ENCODE data around the gene TXK.

TXK gene

DNA sequence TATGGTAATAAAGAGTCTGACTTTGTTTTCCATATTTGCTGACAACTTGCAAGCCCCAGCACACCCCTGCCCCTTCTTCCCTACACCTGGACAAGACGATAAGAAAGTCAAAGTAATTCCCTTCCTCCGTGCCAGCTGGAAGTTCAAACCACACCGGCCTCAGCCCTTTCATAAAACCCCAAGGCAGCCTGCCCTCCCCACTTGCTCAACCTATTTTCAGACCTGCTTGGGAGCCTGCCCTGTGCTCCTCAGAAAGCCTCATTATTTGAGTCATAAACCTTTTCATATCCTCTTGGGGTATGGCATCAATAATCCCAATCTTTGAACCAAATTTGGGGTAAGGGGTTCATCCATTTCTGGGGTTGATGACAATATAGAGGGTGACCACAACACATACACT is 88.0 kb downstream of the TXK start:
- no peak for DNase-seq

DNA sequence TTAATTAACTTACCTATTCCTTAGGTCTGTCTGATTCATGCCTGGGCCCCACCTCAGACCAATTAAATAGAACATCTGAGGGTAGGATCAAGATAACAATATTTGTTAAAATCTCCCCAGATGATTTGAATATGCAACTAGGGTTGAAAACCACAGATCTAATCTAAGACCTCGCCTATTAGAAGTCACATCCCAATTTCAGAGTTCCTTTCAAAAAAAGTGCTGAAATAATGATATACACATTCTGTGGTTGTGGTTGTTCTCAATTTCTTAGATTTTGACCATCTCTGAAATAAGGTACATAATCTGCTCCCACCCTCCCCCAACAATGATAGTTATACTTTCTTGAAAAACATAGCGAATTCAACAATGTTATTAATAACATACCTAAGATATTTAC is 89.8 kb downstream of the TXK start:
- no peak for DNase-seq

DNA sequence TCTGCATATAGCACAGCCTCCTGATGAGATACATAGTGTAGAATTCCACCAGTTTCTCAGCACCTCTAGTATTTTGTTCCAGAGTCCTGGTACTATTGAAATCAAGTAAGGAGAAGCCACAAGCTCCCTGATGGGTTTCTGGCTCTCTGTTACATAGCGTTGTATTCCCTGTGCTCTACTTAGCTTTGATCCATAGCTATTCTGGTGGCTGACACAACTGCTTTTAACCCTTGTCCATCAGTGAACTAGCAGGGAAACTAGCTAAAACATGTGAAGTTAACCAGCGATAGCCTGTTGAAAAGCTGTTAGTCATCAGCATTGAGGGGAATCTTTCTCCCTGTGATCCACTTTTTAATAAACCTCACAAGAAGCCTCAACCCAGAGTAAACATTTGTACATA is 90.5 kb downstream of the TXK start:
- no peak for DNase-seq

DNA sequence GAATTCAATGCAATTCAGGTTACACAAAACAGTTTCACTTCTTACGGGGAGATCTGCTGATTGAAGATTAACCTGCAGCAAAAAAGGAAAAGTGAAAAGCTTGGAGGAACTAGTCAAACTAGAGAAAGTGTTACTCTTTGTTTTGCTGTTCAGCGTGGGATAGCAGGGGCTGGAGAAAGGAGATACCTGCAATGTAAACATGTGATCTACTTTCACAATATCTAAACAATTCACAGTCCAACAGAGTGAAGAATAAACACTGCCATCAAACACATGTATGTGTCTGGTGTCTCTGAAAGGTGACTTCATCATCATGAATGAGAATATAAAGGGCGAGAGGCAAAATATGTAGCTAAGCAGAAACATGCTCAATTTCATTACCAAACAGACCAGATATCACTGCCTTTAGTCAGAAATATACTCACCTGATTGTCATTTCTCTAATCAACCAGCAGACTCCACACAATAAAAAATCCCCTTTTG is 91.0 kb downstream of the TXK start:
- no peak for DNase-seq

DNA sequence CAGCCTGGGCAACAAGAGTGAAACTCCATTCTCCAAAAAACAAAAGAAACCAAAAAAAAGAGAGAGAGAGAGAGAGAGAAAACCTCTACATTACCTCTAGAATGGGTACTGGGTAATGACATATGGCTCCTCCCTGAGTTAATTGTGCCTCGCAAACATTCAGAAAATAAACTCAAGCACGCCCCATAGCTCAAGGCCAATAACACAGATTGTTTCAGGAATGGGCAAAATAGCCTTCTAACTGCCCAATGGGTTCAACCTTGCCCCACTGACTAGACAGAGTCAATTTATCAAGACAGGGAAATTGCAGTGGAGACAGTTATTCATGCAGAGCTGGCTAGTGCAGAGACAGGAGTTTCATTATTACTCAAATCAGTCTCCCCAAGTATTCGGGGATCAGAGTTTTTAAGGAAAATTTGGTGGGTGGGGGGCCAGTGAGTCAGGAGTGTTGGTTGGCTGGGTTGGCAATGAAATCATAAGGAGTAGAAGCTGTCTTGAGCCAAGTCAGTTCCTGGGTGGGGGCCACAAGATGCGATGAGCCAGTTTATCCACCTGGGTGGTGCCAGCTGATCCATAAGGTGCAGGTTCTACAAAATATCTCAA is 92.4 kb downstream of the TXK start:
- DNase-seq, result no peak

DNA sequence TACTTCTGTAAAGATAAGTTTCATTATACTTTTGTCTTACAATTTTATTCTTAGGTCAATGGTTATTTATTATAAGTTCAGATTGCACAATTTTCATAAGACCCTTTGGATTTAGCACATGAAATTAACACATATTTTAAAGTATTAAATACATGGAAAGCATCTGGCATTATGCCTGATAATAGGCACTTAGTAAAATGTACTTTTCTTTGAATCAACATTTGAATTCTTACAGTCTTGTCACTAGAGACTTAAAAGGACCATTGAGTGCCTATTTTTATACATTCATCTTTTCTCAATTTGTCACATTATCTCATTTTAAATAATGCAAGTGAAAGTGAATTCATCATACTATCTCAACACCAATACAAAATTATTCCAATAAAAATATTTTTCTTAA is 94.5 kb downstream of the TXK start:
- no peak for DNase-seq

DNA sequence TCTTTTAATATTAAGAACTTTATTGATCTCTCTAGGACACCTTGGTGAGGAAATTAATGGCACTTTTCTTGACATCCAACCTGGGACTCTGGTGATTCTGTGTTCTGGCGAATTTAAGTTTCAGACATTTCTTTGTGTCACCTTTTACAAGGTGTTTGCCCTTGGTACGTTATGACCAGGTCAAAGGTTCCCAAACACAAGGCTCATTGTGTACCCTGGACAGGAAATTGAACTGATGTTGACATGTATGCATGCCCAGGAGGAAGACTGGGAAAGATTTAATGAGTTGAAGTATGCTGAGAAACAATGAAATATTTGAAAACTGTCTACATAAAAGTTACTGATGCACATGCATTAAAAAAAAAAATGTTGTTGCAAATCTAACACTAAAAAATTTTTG is 95.4 kb downstream of the TXK start:
- DNase-seq, result no peak

DNA sequence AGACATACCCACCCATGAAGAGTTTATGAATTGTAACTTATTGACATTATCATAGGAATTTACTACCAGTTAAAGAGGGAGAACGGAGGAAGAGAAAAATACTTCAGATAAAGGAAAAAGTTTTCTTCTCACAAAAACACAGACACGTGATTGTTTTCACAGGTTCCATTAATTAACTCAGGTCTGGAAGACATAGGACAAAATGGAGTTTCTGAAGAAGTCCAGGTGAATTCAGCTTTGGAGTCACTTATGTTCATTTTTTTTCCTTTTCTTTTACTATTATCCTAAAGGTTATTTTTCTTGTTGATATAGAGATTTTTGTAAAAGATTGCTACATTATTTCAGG is 97.0 kb downstream of the TXK start:
- no peak for DNase-seq

DNA sequence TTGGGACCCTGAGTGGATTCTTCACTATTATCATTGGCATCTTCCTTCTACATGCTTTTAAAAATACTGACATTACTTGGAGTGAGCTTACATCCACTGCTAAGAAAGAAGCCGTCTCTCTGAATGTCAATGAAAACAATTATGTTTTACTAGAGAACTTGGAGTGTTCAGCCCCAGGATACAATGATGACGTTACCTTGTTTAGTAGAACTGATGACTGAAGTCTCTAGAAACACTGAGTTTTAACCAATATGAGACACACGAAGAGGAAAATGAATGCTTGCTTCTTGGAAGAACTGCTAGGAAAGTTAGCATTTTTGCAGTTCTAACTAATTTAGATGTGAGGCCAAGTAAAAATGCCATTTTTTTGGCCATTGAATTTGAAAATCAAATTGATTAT is 98.1 kb downstream of the TXK start:
- DNase-seq, result no peak

DNA sequence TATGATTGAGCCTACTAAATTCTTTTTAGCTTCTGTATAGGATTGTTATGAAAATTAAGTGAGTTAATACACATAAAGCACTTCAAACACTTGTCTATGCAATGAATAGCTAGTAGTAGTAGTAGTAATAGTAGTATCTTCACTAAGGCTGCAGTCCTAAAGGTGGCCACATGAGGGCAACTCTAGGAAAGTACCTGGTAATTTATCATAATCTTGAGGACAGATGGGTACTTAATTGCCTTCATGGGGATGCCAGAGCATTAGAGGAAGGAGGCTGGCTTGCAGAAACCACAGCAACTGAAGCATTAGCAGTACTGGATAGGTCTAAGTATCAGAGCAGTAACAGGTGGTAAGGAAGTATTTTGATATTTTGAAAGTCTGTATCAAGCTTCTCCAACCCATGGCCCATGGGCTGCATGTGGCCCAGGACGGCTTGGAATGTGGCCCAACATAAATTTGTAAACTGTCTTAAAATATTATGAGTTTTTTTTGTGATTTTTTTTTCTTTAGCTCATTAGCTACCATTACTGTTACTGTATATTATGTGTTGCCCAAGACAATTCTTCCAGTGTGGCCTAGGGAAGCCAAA is 100.1 kb downstream of the TXK start:
- no peak for DNase-seq

DNA sequence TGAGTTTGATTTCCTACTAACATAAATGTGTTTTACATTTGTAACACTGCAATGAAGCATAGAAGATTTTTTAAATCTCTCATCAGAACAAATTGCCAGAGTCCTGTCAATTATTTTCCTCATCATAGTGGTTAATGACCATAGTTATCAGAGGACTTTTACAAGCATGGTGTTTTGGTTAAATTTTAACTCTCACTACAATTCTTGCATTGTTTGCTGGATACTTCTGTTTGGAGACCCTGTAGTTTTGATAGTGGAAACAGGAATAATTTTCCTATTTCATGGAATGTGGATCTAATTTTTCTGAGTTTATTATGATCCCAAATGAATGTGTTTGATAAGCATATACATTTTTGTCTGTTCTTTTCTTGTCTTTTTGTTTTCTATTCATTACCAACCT is 100.6 kb downstream of the TXK start:
- DNase-seq, result no peak

DNA sequence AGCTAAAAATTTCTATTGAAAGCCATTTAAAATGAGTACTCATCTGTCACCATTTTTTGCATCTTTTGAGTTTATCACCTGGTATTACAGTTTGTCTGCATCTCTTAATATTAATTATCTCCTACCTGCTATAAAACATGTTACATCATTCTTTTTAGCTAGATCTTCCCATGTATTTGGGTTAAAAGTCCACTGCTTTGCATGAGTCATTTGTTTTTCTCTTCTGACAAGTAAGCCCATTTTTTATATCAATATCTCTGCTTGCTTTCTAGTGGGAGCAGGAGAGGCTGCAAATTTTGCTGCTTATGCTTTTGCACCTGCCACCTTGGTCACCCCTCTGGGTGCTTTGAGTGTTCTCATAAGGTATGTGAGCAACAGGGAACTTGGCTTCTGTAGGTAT is 101.3 kb downstream of the TXK start:
- DNase-seq, result no peak

DNA sequence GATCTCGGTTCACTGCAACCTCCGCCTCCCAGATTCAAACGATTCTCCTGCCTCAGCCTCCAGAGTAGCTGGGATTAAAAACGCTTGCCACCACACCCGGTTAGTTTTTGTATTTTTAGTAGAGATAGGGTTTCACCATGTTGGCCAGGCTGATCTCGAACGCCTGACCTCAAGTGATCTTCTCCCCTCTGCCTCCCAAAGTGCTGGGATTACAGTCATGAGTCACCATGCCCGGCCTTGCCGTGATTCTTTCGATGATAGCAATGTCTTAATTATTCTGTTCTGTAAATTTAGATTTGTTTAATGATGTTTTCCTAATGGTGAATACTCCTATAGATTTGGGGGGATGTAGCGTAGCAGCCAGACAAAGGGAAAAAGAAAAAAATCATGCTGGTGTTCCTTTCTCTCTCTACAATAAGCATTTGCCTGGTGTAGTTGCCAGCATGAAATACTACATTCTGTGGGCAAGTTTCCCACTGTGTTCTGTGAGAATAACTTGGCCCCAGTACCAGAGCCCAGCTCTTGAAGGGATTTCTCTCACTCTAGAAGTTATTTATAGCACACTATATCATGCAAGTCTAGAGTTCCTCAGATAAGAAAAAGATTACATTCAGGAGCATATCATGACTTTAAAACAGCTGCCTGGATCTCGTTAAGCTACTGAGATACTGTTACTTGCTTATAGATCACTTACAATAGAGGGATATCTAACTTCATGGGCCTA is 102.1 kb downstream of the TXK start:
- no peak for DNase-seq

DNA sequence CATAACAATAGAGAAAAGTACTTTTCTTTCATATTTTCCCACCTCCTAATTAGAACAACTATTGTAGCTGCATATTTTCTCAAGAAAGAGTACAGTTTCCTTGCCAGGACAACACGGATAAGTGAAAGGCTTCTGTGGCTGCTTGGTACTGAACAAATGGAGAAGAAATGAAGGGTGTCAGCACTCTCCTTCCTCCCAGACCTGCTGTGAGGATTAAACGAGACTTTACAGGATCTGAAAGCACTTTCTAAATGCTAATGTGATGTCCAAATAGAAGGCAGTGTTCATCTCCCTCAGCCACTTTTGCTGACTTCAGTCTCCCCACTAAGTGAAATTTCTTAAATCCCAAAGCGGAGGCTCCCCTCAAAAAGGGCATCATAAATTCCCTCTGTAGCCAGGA is 103.6 kb downstream of the TXK start:
- no peak for DNase-seq

DNA sequence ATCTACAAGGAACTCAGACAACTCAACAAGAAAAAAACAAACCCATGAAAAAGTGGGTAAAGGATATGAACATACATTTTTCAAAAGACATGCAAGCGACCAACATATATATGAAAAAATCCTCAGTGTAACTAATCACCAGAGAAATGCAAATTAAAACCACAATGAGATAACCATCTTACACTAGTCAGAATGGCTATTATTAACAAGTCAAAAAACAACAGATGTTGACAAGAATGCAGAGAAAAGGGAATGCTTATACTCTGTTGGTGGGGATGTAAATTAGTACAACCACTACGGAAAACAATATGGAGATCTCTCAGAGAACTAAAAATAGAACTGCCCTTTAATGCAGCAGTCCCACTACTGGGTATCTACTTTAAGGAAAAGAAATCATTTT is 105.4 kb downstream of the TXK start:
- no peak for DNase-seq

DNA sequence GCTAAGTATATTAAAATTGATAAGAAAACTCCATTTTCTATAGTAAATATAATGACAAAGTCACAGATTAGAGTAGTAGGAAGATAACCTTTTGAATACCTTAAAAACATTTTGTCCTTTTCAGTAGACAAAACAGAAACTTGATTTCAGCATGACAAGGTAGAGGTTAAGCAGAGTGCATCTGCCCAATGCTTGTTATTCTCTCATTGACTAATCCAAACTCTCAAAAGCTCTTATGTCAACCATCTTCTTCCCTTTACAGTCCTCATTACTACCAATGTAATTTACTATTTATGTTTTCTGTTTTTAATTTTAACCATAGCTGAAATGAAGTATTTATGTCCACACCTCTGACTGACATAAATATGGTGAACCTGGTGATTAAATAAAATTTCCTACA is 106.4 kb downstream of the TXK start:
- DNase-seq, result no peak

DNA sequence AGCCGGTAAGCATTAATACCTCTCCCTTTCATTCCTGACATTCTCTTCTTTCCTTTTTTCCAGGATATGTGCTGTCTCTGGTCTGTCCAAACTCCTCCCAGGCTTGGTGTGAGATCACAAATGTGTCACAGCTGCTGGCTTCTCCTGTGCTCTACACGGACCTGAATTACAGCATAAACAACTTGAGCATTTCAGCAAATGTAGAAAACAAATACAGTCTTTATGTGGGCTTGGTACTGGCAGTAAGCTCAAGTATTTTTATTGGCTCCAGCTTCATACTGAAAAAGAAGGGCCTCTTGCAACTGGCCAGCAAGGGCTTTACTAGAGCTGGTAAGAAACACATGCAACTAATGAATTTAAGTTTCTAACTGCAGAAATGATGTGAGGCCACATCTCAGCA is 109.0 kb downstream of the TXK start:
- no peak for DNase-seq

DNA sequence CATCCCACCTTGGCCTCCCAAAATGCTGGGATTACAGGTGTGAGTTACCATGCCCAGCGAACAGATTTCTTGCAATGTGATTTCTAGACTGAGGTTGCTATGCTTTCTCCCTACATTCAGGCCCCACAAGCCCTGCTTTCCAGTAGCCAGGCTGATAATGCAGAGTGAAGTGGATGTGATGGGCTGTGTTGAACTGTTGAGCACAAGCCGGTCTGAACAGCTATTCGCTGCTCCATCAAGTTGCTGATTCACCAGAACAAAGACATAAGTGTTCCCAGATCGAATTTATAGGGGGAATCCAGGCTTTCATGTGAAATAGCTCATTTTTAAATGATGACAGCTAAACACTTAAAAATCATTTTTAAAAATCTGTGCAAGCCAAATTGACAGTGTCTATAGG is 109.5 kb downstream of the TXK start:
- no peak for DNase-seq

DNA sequence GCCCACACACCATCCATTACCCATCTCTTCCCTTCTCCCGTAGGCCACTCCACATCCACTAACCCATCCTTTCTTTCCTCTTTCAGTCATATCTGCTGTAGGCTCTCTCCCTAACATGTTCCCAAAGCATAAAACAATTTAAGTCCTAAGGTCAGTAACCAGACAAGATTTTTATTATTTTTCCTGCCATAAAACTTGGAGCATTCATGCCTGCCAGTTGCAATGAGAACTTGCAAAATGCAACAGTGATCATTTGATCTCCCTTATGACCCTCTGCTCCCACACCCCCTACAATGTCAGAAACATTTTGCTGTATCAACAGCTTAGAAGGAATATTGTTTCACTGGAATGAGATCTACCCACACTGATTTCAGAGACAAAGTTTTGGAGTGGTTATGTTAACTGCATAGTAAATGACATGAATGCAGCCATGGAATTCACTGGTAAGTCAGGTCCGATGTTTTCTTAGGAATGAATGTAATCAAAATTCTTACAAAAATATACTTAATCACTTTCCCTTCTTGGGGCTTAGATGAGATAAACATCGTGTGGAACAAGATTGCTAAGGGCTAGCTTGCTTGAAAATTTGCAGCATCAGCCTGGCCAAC is 111.8 kb downstream of the TXK start:
- no peak for DNase-seq

DNA sequence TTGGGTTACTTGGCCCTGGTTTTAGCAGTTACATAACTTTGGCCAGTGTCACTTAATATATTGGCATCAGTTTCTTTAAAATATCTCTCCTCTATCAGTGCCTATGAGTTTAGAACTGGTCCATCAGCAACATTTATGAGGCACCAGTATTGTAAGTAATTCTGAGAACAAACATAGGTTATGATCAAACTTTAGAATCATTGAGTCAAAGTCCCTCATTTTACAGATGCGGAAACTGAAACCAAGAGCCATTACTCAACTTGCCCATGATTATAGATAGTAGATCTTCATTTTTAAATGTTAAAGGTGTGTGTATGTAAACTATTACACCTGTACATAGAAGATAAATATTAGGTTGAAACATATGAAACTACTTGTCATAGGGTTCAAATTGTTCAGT is 113.0 kb downstream of the TXK start:
- DNase-seq, result no peak

DNA sequence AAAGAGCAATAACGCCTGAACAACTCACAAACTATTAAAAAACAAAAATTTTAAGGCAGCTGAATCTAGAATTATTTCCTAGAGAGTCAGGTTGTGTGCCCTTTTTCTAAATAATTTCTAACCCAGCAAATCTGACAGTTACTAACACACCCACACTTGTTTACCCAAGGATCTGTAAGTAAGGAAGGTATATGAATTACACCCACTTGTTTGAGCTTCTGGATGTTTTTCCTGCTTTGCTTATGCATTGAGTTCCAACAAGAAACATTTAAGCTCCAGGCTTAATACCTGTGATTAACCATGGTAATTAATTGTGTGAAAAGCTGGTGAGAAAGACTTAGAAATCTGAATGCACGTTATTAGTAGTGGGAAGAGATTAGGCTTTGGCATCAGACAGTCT is 115.9 kb downstream of the TXK start:
- DNase-seq, result no peak

DNA sequence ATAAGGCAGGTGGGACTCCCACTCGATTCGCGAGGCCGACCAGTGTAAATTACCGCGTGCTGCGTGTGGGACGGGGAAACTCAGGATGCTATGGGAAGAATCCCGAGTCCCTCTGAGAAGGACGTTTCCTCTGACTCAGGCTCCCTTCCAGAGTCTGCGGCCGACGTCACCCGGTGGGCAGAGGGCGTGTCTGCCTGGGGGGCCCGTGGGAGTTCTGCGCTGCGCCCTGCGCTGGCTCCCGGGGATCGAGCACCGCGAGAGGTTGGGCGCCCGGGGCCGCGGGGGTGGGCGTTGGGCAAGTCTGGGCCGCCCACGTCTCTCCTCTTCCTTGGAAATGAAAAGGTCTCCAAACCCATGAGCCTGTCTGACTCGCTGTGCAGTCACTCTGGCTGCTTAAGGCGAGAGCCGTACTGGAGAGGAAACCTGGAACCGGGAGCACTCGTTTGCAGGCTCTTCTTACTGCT is 116.9 kb downstream of the TXK start:
- DNase-seq, result no peak

Data from SIG-M5 (cell line).